Suprapubic skin (tissue), 3 donors: ENCODE measurements around the gene MBOAT2.
"Not testable (repeated sequence)": the region's sequence is repeated elsewhere in the genome, so short reads cannot be mapped to it uniquely, and the experiment has no call there.

ENCODE experiments used
- POLR2A ChIP-seq, 2 donors: fragments of 450-650 bp; IDR thresholded peaks; one replicate each; pipeline ENCODE4 v1.6.1; 2017; ENCODE audit warnings: antibody characterized with exemption in 2 of 2, mild to moderate bottlenecking in 2 of 2, moderate library complexity in 2 of 2
- TF ChIP-seq, protein P1 (sequence below), 2 donors: fragments of 200-600 bp in 1 of 2; fragments of 450-650 bp in 1 of 2; sonication (generic) in 1 of 2; IDR thresholded peaks; one replicate each; pipeline ENCODE4 v1.5.1; 2016 to 2019; ENCODE audit warnings: antibody characterized with exemption in 2 of 2, mild to moderate bottlenecking in 1 of 2, moderate library complexity in 1 of 2

DNA sequence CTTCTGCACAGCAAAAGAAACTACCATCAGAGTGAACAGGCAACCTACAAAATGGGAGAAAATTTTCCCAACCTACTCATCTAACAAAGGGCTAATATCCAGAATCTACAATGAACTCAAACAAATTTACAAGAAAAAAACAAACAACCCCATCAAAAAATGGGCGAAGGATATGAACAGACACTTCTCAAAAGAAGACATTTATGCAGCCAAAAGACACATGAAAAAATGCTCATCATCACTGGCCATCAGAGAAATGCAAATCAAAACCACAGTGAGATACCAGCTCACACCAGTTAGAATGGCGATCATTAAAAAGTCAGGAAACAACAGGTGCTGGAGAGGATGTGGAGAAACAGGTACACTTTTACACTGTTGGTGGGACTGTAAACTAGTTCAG is 40.0 kb upstream of the MBOAT2 start:
- TF ChIP-seq, protein P1, sequence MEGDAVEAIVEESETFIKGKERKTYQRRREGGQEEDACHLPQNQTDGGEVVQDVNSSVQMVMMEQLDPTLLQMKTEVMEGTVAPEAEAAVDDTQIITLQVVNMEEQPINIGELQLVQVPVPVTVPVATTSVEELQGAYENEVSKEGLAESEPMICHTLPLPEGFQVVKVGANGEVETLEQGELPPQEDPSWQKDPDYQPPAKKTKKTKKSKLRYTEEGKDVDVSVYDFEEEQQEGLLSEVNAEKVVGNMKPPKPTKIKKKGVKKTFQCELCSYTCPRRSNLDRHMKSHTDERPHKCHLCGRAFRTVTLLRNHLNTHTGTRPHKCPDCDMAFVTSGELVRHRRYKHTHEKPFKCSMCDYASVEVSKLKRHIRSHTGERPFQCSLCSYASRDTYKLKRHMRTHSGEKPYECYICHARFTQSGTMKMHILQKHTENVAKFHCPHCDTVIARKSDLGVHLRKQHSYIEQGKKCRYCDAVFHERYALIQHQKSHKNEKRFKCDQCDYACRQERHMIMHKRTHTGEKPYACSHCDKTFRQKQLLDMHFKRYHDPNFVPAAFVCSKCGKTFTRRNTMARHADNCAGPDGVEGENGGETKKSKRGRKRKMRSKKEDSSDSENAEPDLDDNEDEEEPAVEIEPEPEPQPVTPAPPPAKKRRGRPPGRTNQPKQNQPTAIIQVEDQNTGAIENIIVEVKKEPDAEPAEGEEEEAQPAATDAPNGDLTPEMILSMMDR (IDR thresholded peaks at IDR 0.05), result not testable (repeated sequence)
- TF ChIP-seq POLR2A (IDR thresholded peaks at IDR 0.05), result not testable (repeated sequence)
